Activated B cell treated with CpG ODN at 0.5 μM for 24 hours (primary cell): ENCODE results near the gene KAZN. TPM values are rescaled to one million over a fixed set of nuclear protein-coding genes. Genes with fewer than 3 reads are reported as not detected.

Experiments
- ATAC-seq: fragments of 200-7000 bp; cut with Tn5 transposase; one replicate; pipeline ENCODE4 v1.10.0; 2021; ENCODE audit warnings: low read depth, mild to moderate bottlenecking, moderate library complexity
- CTCF ChIA-PET: fragments of 350-600 bp; sonication (Branson Sonifier 250); formaldehyde crosslinking; loops from one replicate; lab custom pipeline; 2021; ENCODE audit warnings: antibody characterized with exemption; lab: Charles Lee
- POLR2A ChIA-PET: fragments of 350-600 bp; sonication (Branson Sonifier 250); formaldehyde crosslinking; loops from one replicate; lab custom pipeline; 2021; ENCODE audit warnings: antibody characterized with exemption; lab: Charles Lee
- DNase-seq: peaks from one replicate; pipeline ENCODE4 v3.0.0; 2022
- H3K27ac Mint-ChIP-seq: one replicate; pipeline ENCODE4 v1.8.0; 2020; ENCODE audit warnings: mixed read lengths
- H3K27me3 Mint-ChIP-seq: one replicate; pipeline ENCODE4 v1.8.0; 2021; ENCODE audit warnings: mixed read lengths
- H3K36me3 Mint-ChIP-seq: one replicate; pipeline ENCODE4 v1.8.0; 2021; ENCODE audit warnings: low read depth, mixed read lengths
- H3K4me1 Mint-ChIP-seq: one replicate; pipeline ENCODE4 v1.8.0; 2021; ENCODE audit warnings: mixed read lengths
- H3K4me3 Mint-ChIP-seq: one replicate; pipeline ENCODE4 v1.8.0; 2020; ENCODE audit warnings: mild to moderate bottlenecking, mixed read lengths
- H3K9me3 Mint-ChIP-seq: one replicate; pipeline ENCODE4 v1.8.0; 2020; ENCODE audit warnings: mixed read lengths
- CTCF ChIP-seq: fragments of 200-600 bp; IDR thresholded peaks from one replicate; pipeline ENCODE4 v1.8.0; 2022; ENCODE audit warnings: antibody characterized with exemption, mild to moderate bottlenecking
- intact Hi-C: fragments of 100-400 bp; cut with micrococcal nuclease; formaldehyde crosslinking; loops from one replicate; pipeline ENCODE4 v1.15.1; 2024
- total RNA-seq: library from RNA; stranded (reverse); gene quantifications from 2 replicates; pipeline ENCODE4 v1.2.3, GENCODE V29; 2022

Gene KAZN
- total RNA-seq, 1 donor from 2014 or later = 0.73 TPM

DNA sequence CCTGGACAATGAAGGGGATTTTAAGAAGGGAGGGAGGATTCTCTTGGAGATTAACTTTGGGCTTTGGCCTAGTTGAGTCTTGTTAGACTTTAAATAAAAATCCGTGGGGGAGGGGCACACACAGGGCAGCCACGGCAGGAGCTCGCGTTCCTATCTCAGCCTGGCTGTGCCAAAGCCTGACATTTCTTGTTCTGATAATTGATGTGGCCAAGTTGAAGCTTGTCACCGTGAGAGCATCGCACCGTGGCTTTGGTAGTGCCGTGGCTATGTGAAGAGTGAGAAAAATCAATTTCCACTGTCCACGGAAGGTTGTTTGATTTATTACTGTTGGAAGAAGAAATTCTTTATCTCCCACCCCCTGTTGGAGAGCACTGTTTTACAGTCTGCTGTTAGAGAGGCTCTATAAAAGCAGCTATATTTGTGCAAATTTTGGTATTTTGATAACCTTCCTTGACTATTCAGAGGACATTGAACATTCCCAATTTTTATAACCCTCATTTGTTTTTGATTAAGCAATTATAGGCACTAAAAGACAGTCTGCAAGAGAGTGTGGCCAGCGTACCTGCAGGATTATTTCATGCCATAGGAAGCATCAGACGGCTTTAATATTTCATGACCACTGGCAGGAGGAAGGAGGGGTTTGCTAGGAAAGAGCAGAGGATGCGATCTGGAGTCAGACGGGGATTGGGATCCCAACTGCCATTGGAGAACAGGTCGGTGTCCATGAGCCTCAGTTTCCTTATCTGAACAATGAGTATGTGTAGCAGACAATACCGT lies 160.7 kb downstream of the KAZN start:
- CTCF ChIA-PET = no interaction called here
- DNase-seq (no peak), ATAC-seq (no peak)
- H3K4me1 Mint-ChIP-seq = no peaks in the 10 kb centered on the region
- no peaks in the 10 kb centered on the region for H3K9me3 Mint-ChIP-seq
- H3K27ac Mint-ChIP-seq = no peak overlapping the region
- H3K4me3 Mint-ChIP-seq = no peak overlapping the region
- TF ChIP-seq CTCF = no peak
- intact Hi-C loops = no loop called here
- POLR2A ChIA-PET = no interaction called here
- H3K27me3 Mint-ChIP-seq = peaks cover 11% of the 10 kb centered on the region
- no peaks in the 10 kb centered on the region for H3K36me3 Mint-ChIP-seq

DNA sequence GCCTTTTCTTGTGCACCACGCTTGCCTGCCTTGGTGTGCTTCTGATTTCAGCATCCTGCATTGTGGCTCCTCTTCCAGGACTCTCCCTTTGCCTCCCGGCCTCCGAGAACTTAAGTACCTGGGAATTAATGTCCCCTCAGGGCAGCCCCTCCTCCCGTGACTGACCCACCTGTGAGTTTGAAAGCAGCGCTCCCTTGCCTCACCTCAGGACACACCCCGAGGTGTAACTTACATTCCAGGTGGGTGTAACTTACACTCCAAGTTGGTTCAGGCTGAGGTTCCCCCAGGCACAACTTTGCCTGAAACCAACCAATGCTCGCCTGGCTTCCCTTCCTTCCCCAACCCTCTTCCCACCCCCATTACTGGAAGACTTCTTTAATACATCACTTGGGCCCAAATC lies 161.4 kb downstream of the KAZN start:
- intact Hi-C loops = no loop called here
- Mint-ChIP-seq H3K4me3 (no peak overlapping the region), H3K4me1 (no peaks in the 10 kb centered on the region), H3K27me3 (peaks cover 11% of the 10 kb centered on the region), H3K36me3 (no peaks in the 10 kb centered on the region), H3K27ac (no peak overlapping the region), H3K9me3 (no peaks in the 10 kb centered on the region)
- ChIA-PET POLR2A (no interaction called here), CTCF (no interaction called here)
- DNase-seq = no peak
- no peak for TF ChIP-seq CTCF
- no peak for ATAC-seq

GRCh38 chr1:14760780-14761179 lies 162.3 kb downstream of the KAZN start:
- no peak overlapping the region for H3K27ac Mint-ChIP-seq
- intact Hi-C loops = no loop called here
- H3K9me3 Mint-ChIP-seq = no peaks in the 10 kb centered on the region
- no peak overlapping the region for H3K4me3 Mint-ChIP-seq
- H3K27me3 Mint-ChIP-seq = peaks cover 14% of the 10 kb centered on the region
- no peaks in the 10 kb centered on the region for H3K4me1 Mint-ChIP-seq
- ChIA-PET POLR2A (no interaction called here), CTCF (no interaction called here)
- no peak for TF ChIP-seq CTCF
- H3K36me3 Mint-ChIP-seq = no peaks in the 10 kb centered on the region
- ATAC-seq (no peak), DNase-seq (no peak)

- peaks cover 14% of the 10 kb centered on the region for H3K27me3 Mint-ChIP-seq
- H3K4me1 Mint-ChIP-seq = no peaks in the 10 kb centered on the region
- ChIA-PET POLR2A (no interaction called here), CTCF (no interaction called here)
- H3K36me3 Mint-ChIP-seq = no peaks in the 10 kb centered on the region
- intact Hi-C loops = no loop called here
- no peak for ATAC-seq
- H3K9me3 Mint-ChIP-seq = no peaks in the 10 kb centered on the region
- no peak for DNase-seq
- H3K27ac Mint-ChIP-seq = no peak overlapping the region
- no peak overlapping the region for H3K4me3 Mint-ChIP-seq
- no peak for TF ChIP-seq CTCF
These were observed 163.0 kb downstream of the KAZN start for GRCh38 chr1:14761291-14762153.

DNA sequence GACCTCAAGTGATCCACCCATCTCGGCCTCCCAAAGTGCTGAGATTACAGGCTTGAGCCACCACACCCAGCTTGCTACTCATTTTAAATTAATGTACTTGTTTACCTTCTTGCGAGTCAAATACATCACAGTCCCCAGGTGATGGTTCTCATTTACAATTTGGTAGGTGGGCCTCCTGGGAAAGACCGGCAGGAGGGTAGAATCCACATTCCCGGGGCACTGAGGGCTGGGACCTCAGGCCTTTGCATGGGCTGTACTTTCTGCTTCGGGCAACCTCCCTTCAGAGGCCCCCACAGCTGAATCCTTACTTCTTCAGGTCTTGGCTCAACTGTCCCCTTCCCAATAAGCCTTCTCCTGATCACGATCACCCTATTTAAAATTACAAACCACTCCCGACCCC lies 165.5 kb downstream of the KAZN start:
- Mint-ChIP-seq H3K4me3 (no peak overlapping the region), H3K9me3 (no peaks in the 10 kb centered on the region), H3K27me3 (peaks cover 14% of the 10 kb centered on the region), H3K36me3 (no peaks in the 10 kb centered on the region), H3K4me1 (no peaks in the 10 kb centered on the region), H3K27ac (no peak overlapping the region)
- intact Hi-C loops = no loop called here
- ChIA-PET CTCF (no interaction called here), POLR2A (no interaction called here)
- DNase-seq (no peak), ATAC-seq (no peak)
- TF ChIP-seq CTCF = no peak
